HepG2 (cell line): Measurements from ENCODE around the gene SLC22A7. TPM values are rescaled to one million over a fixed set of nuclear protein-coding genes. Genes with fewer than 3 reads are reported as not detected.

Experiments used
- DRAP1 ChIP-seq: IDR thresholded peaks from 2 replicates; pipeline ENCODE4 v1.6.1; 2016; ENCODE audit warnings: missing genetic modification reagents, missing compliant biosample characterization
- HDAC2 ChIP-seq: sonication (generic); formaldehyde crosslinking; IDR thresholded peaks from 2 replicates; pipeline ENCODE4 v1.4.0; 2020; ENCODE audit warnings: missing genetic modification reagents
- HNF4G ChIP-seq, 2 experiments: sonication (generic) in 1 of 2; formaldehyde crosslinking in 1 of 2; IDR thresholded peaks; 2 replicates each; pipeline versions ENCODE4 v1.4.0 to v1.6.1; 2011 to 2020; ENCODE audit warnings: borderline replicate concordance in 2 of 2, low read depth in 2 of 2, mild to moderate bottlenecking in 2 of 2, low read length in 1 of 2, missing genetic modification reagents in 1 of 2, moderate library complexity in 1 of 2
- KDM5B ChIP-seq: sonication (generic); formaldehyde crosslinking; IDR thresholded peaks from 2 replicates; pipeline ENCODE4 v1.4.0; 2020; ENCODE audit warnings: missing genetic modification reagents, mild to moderate bottlenecking, borderline replicate concordance
- MBNL3 ChIP-seq: fragments of 250-450 bp; sonication (Bioruptor Pico); conservative IDR thresholded peaks from 2 replicates; pipeline ENCODE4 v1.8.0; 2022; ENCODE audit warnings: mild to moderate bottlenecking, inconsistent platforms
- NFRKB ChIP-seq: fragments of 450-650 bp; IDR thresholded peaks from 2 replicates; pipeline ENCODE4 v1.6.1; 2017
- SATB2 ChIP-seq: sonication (generic); formaldehyde crosslinking; IDR thresholded peaks from 2 replicates; pipeline ENCODE4 v1.5.0; 2020; ENCODE audit warnings: missing genetic modification reagents
- ZBTB43 ChIP-seq: sonication (generic); formaldehyde crosslinking; conservative IDR thresholded peaks from 2 replicates; pipeline ENCODE4 v1.4.0; 2020; ENCODE audit warnings: missing genetic modification reagents
- ZC3H13 ChIP-seq: sonication (generic); formaldehyde crosslinking; IDR thresholded peaks from 2 replicates; pipeline ENCODE4 v1.8.1; 2023; ENCODE audit warnings: mild to moderate bottlenecking, missing genetic modification reagents, moderate library complexity
- ZNF446 ChIP-seq: sonication (generic); formaldehyde crosslinking; IDR thresholded peaks from 2 replicates; pipeline ENCODE4 v1.5.0; 2020; ENCODE audit warnings: mild to moderate bottlenecking, missing genetic modification reagents
- ZNF564 ChIP-seq: sonication (generic); formaldehyde crosslinking; IDR thresholded peaks from 2 replicates; pipeline ENCODE4 v1.8.1; 2023; ENCODE audit warnings: mild to moderate bottlenecking, missing genetic modification reagents
- ZNF883 ChIP-seq: sonication (generic); formaldehyde crosslinking; IDR thresholded peaks from 2 replicates; pipeline ENCODE4 v1.5.1; 2020; ENCODE audit warnings: mild to moderate bottlenecking, missing genetic modification reagents; ENCODE audit errors: not compliant biosample characterization
- ZSCAN25 ChIP-seq: sonication (generic); formaldehyde crosslinking; IDR thresholded peaks from 2 replicates; pipeline ENCODE4 v1.8.0; 2022; ENCODE audit warnings: mild to moderate bottlenecking, missing genetic modification reagents
- polyA plus RNA-seq, 8 experiments: library from polyadenylated mRNA; depleted of rRNA in 3 of 8; stranded (reverse) in 7 of 8; unstranded in 1 of 8; fragments of >200 nt; fragmentation: Illumina TruSeq in 4 of 8; extraction: Trizol in 4 of 8; gene quantifications; 2 replicates each; pipeline versions ENCODE4 v1.2.1 to v1.2.3, GENCODE V29; 2011 to 2016; ENCODE audit warnings: low read depth in 4 of 8, missing spikeins in 1 of 8, mixed read lengths in 1 of 8; ENCODE audit not compliant: insufficient read depth in 1 of 8
- total RNA-seq, 5 experiments: library from RNA; depleted of rRNA; stranded (reverse); fragments of >200 nt; fragmentation: Illumina TruSeq; extraction: Trizol; gene quantifications; 2 replicates each; pipeline ENCODE4 v1.2.3, GENCODE V29; 2016; ENCODE audit warnings: low read depth in 1 of 5
- TF ChIP-seq, protein P1 (sequence below): sonication (generic); formaldehyde crosslinking; IDR thresholded peaks from one replicate; pipeline ENCODE4 v1.5.1; 2020; ENCODE audit warnings: mild to moderate bottlenecking, missing genetic modification reagents; ENCODE audit errors: not compliant biosample characterization
- TF ChIP-seq, protein P2 (sequence below): sonication (generic); formaldehyde crosslinking; IDR thresholded peaks from 2 replicates; pipeline ENCODE4 v1.5.1; 2020; ENCODE audit warnings: missing genetic modification reagents, mild to moderate bottlenecking, borderline replicate concordance

SLC22A7 gene
- total and polyA plus RNA-seq, 2 of the 13 experiments (the other 11 are each of a cell fraction or from before 2014, with no cell fraction given), result 5.3 to 22.6 TPM

- TF ChIP-seq, protein P1, sequence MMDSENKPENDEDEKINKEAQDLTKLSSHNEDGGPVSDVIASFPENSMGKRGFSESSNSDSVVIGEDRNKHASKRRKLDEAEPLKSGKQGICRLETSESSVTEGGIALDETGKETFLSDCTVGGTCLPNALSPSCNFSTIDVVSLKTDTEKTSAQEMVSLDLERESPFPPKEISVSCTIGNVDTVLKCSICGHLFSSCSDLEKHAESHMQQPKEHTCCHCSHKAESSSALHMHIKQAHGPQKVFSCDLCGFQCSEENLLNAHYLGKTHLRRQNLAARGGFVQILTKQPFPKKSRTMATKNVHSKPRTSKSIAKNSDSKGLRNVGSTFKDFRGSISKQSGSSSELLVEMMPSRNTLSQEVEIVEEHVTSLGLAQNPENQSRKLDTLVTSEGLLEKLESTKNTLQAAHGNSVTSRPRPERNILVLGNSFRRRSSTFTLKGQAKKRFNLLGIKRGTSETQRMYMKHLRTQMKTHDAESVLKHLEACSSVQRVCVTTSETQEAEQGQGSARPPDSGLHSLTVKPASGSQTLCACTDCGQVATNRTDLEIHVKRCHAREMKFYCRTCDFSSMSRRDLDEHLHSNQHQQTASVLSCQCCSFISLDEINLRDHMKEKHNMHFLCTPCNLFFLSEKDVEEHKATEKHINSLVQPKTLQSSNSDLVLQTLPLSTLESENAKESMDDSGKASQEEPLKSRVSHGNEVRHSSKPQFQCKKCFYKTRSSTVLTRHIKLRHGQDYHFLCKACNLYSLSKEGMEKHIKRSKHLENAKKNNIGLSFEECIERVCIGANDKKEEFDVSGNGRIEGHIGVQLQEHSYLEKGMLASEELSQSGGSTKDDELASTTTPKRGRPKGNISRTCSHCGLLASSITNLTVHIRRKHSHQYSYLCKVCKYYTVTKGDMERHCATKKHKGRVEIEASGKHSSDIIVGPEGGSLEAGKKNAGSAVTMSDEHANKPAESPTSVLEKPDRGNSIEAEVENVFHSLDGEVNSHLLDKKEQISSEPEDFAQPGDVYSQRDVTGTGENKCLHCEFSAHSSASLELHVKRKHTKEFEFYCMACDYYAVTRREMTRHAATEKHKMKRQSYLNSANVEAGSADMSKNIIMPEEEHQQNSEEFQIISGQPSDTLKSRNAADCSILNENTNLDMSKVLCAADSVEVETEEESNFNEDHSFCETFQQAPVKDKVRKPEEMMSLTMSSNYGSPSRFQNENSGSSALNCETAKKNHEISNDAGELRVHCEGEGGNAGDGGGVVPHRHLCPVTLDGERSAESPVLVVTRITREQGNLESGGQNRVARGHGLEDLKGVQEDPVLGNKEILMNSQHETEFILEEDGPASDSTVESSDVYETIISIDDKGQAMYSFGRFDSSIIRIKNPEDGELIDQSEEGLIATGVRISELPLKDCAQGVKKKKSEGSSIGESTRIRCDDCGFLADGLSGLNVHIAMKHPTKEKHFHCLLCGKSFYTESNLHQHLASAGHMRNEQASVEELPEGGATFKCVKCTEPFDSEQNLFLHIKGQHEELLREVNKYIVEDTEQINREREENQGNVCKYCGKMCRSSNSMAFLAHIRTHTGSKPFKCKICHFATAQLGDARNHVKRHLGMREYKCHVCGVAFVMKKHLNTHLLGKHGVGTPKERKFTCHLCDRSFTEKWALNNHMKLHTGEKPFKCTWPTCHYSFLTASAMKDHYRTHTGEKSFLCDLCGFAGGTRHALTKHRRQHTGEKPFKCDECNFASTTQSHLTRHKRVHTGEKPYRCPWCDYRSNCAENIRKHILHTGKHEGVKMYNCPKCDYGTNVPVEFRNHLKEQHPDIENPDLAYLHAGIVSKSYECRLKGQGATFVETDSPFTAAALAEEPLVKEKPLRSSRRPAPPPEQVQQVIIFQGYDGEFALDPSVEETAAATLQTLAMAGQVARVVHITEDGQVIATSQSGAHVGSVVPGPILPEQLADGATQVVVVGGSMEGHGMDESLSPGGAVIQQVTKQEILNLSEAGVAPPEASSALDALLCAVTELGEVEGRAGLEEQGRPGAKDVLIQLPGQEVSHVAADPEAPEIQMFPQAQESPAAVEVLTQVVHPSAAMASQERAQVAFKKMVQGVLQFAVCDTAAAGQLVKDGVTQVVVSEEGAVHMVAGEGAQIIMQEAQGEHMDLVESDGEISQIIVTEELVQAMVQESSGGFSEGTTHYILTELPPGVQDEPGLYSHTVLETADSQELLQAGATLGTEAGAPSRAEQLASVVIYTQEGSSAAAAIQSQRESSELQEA (CRISPR knock-in tag), result peak; percentile 66
- TF ChIP-seq ZC3H13 (CRISPR knock-in tag), result no peak
- 0 out of 2 replicates have a peak, but pooled peaks have one; percentile 44 for TF ChIP-seq ZNF564 (CRISPR knock-in tag)
- peak; percentile 36 for TF ChIP-seq ZNF883 (CRISPR knock-in tag)
- TF ChIP-seq ZSCAN25 (CRISPR knock-in tag), result 0 out of 2 replicates have a peak, but pooled peaks have one; percentile 39
- TF ChIP-seq, protein P2, sequence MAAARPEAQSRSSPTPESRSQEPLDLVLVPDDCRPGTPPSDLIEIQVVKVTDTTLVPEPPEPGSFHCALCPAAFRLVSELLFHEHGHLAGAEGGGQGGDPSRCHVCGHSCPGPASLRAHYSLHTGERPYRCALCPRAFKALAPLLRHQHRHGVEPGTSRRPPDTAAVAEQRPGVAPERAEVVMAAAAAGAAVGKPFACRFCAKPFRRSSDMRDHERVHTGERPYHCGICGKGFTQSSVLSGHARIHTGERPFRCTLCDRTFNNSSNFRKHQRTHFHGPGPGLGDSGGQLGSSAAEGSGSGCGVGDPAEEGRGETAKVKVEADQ (CRISPR knock-in tag), result no peak
- no peak for TF ChIP-seq MBNL3
- TF ChIP-seq SATB2 (CRISPR knock-in tag), result no peak
- TF ChIP-seq KDM5B (CRISPR knock-in tag), result peak; percentile 40; the same call in 1 of the 2 replicates
- TF ChIP-seq DRAP1 (CRISPR knock-in tag), result no peak
- no peak for TF ChIP-seq ZBTB43 (CRISPR knock-in tag)
- TF ChIP-seq ZNF446 (CRISPR knock-in tag), result 0 out of 2 replicates have a peak, but pooled peaks have one; percentile 36
- TF ChIP-seq HDAC2 (CRISPR knock-in tag), result no peak
- no peak for TF ChIP-seq NFRKB
- TF ChIP-seq HNF4G (IDR thresholded peaks at IDR 0.05; ENCODE audit: borderline replicate concordance, low read depth, low read length), result no peak
- no peak for TF ChIP-seq HNF4G (CRISPR knock-in tag; IDR thresholded peaks at IDR 0.05; ENCODE audit: borderline replicate concordance, low read depth)
Measured at GRCh38 chr6:43257367-43258145, 40.5 kb upstream of the SLC22A7 start (continued).
